HEK293 (cell line): Measurements from ENCODE around the gene CYTH3.

ENCODE experiments used
- CTCF ChIA-PET: fragments of 350-600 bp; formaldehyde crosslinking; extraction: SDS; loops from one replicate; lab custom pipeline; 2021; ENCODE audit warnings: antibody characterized with exemption; lab: Yijun Ruan, JAX
- POLR2A ChIA-PET: fragments of 300-600 bp; formaldehyde crosslinking; extraction: SDS; loops from one replicate; lab custom pipeline; 2020; ENCODE audit warnings: antibody characterized with exemption, inconsistent platforms; lab: Yijun Ruan, JAX
- H3K27ac ChIP-seq: fragments of 200-500 bp; sonication (Bioruptor generic); 2 replicates; pipeline ENCODE4 v1.5.1; 2014; ENCODE audit warnings: low read depth, low read length, control low read depth, inconsistent platforms; ENCODE audit errors: extremely low read depth
- H3K36me3 ChIP-seq, 2 experiments: fragments of 200-500 bp in 1 of 2; sonication (Bioruptor generic) in 1 of 2; 1 replicate in 1 of 2; 2 replicates in 1 of 2; pipeline ENCODE4 v1.5.1; 2014 to 2017; ENCODE audit warnings: inconsistent platforms in 2 of 2, low read length in 2 of 2; ENCODE audit not compliant: control insufficient read depth in 2 of 2, insufficient read depth in 1 of 2
- H3K4me1 ChIP-seq: fragments of 200-500 bp; sonication (Bioruptor generic); 2 replicates; pipeline ENCODE4 v1.5.1; 2014; ENCODE audit warnings: mild to moderate bottlenecking, low read length, inconsistent platforms; ENCODE audit not compliant: control insufficient read depth, insufficient read depth
- H3K4me3 ChIP-seq: 2 replicates; pipeline ENCODE4 v1.5.1; 2011; ENCODE audit warnings: low read depth, mild to moderate bottlenecking, control low read depth, low read length, moderate library complexity
- H3K9me3 ChIP-seq: fragments of 200-500 bp; sonication (Bioruptor generic); 2 replicates; pipeline ENCODE4 v1.5.1; 2014; ENCODE audit warnings: low read depth, low read length, inconsistent platforms; ENCODE audit not compliant: control insufficient read depth, insufficient read depth
- BCL11B ChIP-seq: fragments of 450-650 bp; formaldehyde crosslinking; IDR thresholded peaks from 2 replicates; pipeline ENCODE4 v1.5.1; 2016; ENCODE audit warnings: low read depth, missing biosample characterization, missing genetic modification characterization
- GLI4 ChIP-seq: fragments of 450-650 bp; formaldehyde crosslinking; IDR thresholded peaks from 2 replicates; pipeline ENCODE4 v1.5.1; 2016; ENCODE audit warnings: missing biosample characterization, missing genetic modification characterization
- INSM2 ChIP-seq: fragments of 450-650 bp; formaldehyde crosslinking; IDR thresholded peaks from 2 replicates; pipeline ENCODE4 v1.5.1; 2016; ENCODE audit warnings: missing biosample characterization, missing genetic modification characterization
- PATZ1 ChIP-seq: fragments of 450-650 bp; formaldehyde crosslinking; IDR thresholded peaks from 2 replicates; pipeline ENCODE4 v1.5.1; 2016; ENCODE audit warnings: missing biosample characterization, missing genetic modification characterization
- ZFP69B ChIP-seq: fragments of 450-650 bp; formaldehyde crosslinking; IDR thresholded peaks from 2 replicates; pipeline ENCODE4 v1.5.1; 2016; ENCODE audit warnings: missing biosample characterization, missing genetic modification characterization
- ZNF214 ChIP-seq: fragments of 450-650 bp; formaldehyde crosslinking; IDR thresholded peaks from 2 replicates; pipeline ENCODE4 v1.5.1; 2017; ENCODE audit warnings: missing biosample characterization, mild to moderate bottlenecking, missing genetic modification characterization, borderline replicate concordance
- ZNF239 ChIP-seq: fragments of 450-650 bp; formaldehyde crosslinking; IDR thresholded peaks from 2 replicates; pipeline ENCODE4 v1.5.1; 2016; ENCODE audit warnings: missing biosample characterization, missing genetic modification characterization
- ZNF24 ChIP-seq: fragments of 450-650 bp; formaldehyde crosslinking; IDR thresholded peaks from 2 replicates; pipeline ENCODE4 v1.5.1; 2016; ENCODE audit warnings: missing biosample characterization, missing genetic modification characterization
- ZNF311 ChIP-seq: fragments of 450-650 bp; formaldehyde crosslinking; IDR thresholded peaks from 2 replicates; pipeline ENCODE4 v1.5.1; 2017; ENCODE audit warnings: missing biosample characterization, missing genetic modification characterization, borderline replicate concordance
- ZNF335 ChIP-seq: fragments of 450-650 bp; formaldehyde crosslinking; conservative IDR thresholded peaks from 2 replicates; pipeline ENCODE4 v1.5.1; 2016; ENCODE audit warnings: missing biosample characterization, missing genetic modification characterization
- ZNF423 ChIP-seq: fragments of 450-650 bp; formaldehyde crosslinking; IDR thresholded peaks from 2 replicates; pipeline ENCODE4 v1.5.1; 2016; ENCODE audit warnings: missing biosample characterization, missing genetic modification characterization
- ZNF449 ChIP-seq: fragments of 450-650 bp; formaldehyde crosslinking; IDR thresholded peaks from 2 replicates; pipeline ENCODE4 v1.5.1; 2017; ENCODE audit warnings: missing biosample characterization, mild to moderate bottlenecking, missing genetic modification characterization, moderate library complexity
- ZNF513 ChIP-seq: fragments of 450-650 bp; IDR thresholded peaks from 2 replicates; pipeline ENCODE4 v1.5.1; 2018; ENCODE audit warnings: missing biosample characterization, missing genetic modification characterization
- ZNF521 ChIP-seq: fragments of 450-650 bp; formaldehyde crosslinking; IDR thresholded peaks from 2 replicates; pipeline ENCODE4 v1.5.1; 2017; ENCODE audit warnings: missing biosample characterization, mild to moderate bottlenecking, missing genetic modification characterization
- ZNF544 ChIP-seq: fragments of 450-650 bp; formaldehyde crosslinking; IDR thresholded peaks from 2 replicates; pipeline ENCODE4 v1.5.0; 2017; ENCODE audit warnings: missing biosample characterization, missing genetic modification characterization
- ZNF560 ChIP-seq: fragments of 450-650 bp; formaldehyde crosslinking; IDR thresholded peaks from 2 replicates; pipeline ENCODE4 v1.5.1; 2017; ENCODE audit warnings: missing biosample characterization, missing genetic modification characterization, borderline replicate concordance
- ZNF585B ChIP-seq: fragments of 450-650 bp; formaldehyde crosslinking; IDR thresholded peaks from 2 replicates; pipeline ENCODE4 v1.5.1; 2016; ENCODE audit warnings: missing biosample characterization, missing genetic modification characterization
- ZNF664 ChIP-seq: fragments of 450-650 bp; formaldehyde crosslinking; IDR thresholded peaks from 2 replicates; pipeline ENCODE4 v1.5.1; 2016; ENCODE audit warnings: missing biosample characterization, missing genetic modification characterization
- ZSCAN30 ChIP-seq: fragments of 450-650 bp; IDR thresholded peaks from 2 replicates; pipeline ENCODE4 v1.5.1; 2018; ENCODE audit warnings: missing biosample characterization, mild to moderate bottlenecking, missing genetic modification characterization, moderate library complexity

The CYTH3 gene

GRCh38 chr7:6167587-6168476, 104.6 kb downstream of the CYTH3 start:
- POLR2A ChIA-PET: no interaction called here
- CTCF ChIA-PET: interaction anchor here (0.8 kb wide), 1 partner anchor 157 kb away, joined by 3 read pairs; no protein-coding TSS in a partner anchor
- no peak overlapping the region for H3K27ac ChIP-seq
- H3K36me3 ChIP-seq: peaks cover 0 to 25% of the 10 kb centered on the region in 2 experiments; a peak in 2 of 3 replicates
- no peaks in the 10 kb centered on the region for H3K9me3 ChIP-seq
- no peaks in the 10 kb centered on the region for H3K4me1 ChIP-seq
- no peak overlapping the region for H3K4me3 ChIP-seq
- TF ChIP-seq ZNF521 (no peak), ZNF214 (tag by site-specific recombination) (no peak), ZNF239 (no peak), GLI4 (tag by site-specific recombination) (no peak), ZNF664 (tag by site-specific recombination) (no peak), PATZ1 (no peak), BCL11B (no peak), INSM2 (tag by site-specific recombination) (no peak), ZNF513 (tag by site-specific recombination) (no peak), ZNF560 (tag by site-specific recombination) (no peak), ZSCAN30 (no peak), ZNF585B (no peak), ZNF335 (tag by site-specific recombination) (no peak)

- POLR2A ChIA-PET: no interaction called here
- no peak overlapping the region for H3K4me3 ChIP-seq
- CTCF ChIA-PET: no interaction called here
- H3K27ac ChIP-seq: no peak overlapping the region
- TF ChIP-seq ZNF24 (tag by site-specific recombination) (no peak), ZNF423 (tag by site-specific recombination) (no peak), ZFP69B (tag by site-specific recombination) (no peak)
- no peaks in the 10 kb centered on the region for H3K4me1 ChIP-seq
- peaks cover 0 to 29% of the 10 kb centered on the region in 2 experiments; a peak in 2 of 3 replicates for H3K36me3 ChIP-seq
- no peaks in the 10 kb centered on the region for H3K9me3 ChIP-seq
These were observed 105.3 kb downstream of the CYTH3 start for GRCh38 chr7:6167004-6167551.

GRCh38 chr7:6166443-6166891, 106.0 kb downstream of the CYTH3 start:
- no peaks in the 10 kb centered on the region for H3K4me1 ChIP-seq
- no peak overlapping the region for H3K4me3 ChIP-seq
- ChIA-PET POLR2A (no interaction called here), CTCF (no interaction called here)
- H3K9me3 ChIP-seq: no peaks in the 10 kb centered on the region
- H3K27ac ChIP-seq: no peak overlapping the region
- TF ChIP-seq ZNF311 (tag by site-specific recombination) (no peak), ZNF544 (no peak), ZNF449 (tag by site-specific recombination) (no peak)
- peaks cover 3 to 33% of the 10 kb centered on the region in 2 experiments for H3K36me3 ChIP-seq
